ENCODE results near the gene PANX2.

DNA sequence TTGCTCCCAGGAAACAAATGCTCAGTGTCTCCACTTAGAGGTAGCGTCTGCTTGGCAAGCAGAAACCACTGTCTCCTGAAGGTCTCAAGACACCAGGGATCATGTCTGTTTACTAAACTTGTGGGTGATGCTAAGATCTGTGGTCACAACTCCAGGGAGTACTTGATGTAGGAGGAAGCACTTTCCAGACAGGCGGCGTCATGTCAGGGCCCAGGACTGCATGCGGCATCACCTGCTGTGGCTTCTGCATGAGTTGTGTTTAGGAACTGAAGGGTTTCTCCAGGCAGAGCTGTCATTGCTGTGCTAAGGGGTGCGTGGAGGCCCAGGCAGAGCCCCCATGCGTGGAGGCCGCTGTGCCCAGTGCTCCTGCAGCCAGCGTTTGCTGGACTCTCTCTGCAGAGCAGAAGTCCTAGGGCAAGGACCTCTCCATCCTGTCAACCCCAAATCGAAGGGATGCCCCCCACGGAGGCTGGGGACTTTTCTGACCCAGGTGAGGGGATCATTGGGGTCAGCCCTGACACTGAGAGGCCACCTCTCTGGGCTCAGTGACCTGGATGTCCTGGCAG lies 8.1 kb upstream of the PANX2 start:
- TF ChIP-seq, protein P1, sequence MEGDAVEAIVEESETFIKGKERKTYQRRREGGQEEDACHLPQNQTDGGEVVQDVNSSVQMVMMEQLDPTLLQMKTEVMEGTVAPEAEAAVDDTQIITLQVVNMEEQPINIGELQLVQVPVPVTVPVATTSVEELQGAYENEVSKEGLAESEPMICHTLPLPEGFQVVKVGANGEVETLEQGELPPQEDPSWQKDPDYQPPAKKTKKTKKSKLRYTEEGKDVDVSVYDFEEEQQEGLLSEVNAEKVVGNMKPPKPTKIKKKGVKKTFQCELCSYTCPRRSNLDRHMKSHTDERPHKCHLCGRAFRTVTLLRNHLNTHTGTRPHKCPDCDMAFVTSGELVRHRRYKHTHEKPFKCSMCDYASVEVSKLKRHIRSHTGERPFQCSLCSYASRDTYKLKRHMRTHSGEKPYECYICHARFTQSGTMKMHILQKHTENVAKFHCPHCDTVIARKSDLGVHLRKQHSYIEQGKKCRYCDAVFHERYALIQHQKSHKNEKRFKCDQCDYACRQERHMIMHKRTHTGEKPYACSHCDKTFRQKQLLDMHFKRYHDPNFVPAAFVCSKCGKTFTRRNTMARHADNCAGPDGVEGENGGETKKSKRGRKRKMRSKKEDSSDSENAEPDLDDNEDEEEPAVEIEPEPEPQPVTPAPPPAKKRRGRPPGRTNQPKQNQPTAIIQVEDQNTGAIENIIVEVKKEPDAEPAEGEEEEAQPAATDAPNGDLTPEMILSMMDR (conservative IDR thresholded peaks at IDR 0.05) = no peak
- no peak for TF ChIP-seq ZFX (IDR thresholded peaks at IDR 0.05)

Data from C4-2B (cell line).